OCI-LY3 (cell line): ENCODE measurements around the gene CLDN5.

Experiments used
- EZH2phosphoT487 ChIP-seq: fragments of 200-600 bp; shearing (Covaris generic); IDR thresholded peaks from 2 replicates; pipeline ENCODE4 v1.6.1; 2018; ENCODE audit warnings: antibody characterized with exemption, mixed run types, low read depth
- TF ChIP-seq, protein P1 (sequence below): fragments of 200-600, 300-600 bp; sonication (generic); IDR thresholded peaks from 2 replicates; pipeline ENCODE4 v1.5.1; 2014; ENCODE audit warnings: antibody characterized with exemption, low read length, low read depth

DNA sequence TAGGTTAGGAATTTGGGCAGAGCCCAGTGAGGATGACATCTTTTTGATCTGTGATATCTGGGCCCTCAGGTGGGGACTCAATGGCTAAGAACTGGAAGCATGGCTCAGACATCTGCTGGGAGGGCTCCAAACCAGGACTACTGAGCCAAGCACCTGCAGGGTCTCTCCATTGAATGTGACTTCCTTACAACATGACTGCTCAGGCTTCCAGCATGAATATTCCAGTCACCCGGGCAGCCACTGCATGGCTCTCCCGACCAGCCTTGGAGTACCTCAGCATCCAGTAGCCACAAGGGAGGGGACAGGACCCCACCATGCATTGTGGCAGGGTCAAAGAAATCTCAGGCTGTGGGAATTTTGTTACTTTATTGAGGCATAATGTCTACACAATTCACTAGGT, 35.9 kb downstream of the CLDN5 start:
- TF ChIP-seq, protein P1, sequence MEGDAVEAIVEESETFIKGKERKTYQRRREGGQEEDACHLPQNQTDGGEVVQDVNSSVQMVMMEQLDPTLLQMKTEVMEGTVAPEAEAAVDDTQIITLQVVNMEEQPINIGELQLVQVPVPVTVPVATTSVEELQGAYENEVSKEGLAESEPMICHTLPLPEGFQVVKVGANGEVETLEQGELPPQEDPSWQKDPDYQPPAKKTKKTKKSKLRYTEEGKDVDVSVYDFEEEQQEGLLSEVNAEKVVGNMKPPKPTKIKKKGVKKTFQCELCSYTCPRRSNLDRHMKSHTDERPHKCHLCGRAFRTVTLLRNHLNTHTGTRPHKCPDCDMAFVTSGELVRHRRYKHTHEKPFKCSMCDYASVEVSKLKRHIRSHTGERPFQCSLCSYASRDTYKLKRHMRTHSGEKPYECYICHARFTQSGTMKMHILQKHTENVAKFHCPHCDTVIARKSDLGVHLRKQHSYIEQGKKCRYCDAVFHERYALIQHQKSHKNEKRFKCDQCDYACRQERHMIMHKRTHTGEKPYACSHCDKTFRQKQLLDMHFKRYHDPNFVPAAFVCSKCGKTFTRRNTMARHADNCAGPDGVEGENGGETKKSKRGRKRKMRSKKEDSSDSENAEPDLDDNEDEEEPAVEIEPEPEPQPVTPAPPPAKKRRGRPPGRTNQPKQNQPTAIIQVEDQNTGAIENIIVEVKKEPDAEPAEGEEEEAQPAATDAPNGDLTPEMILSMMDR, result no peak
- no peak for TF ChIP-seq EZH2phosphoT487
